ENCODE data around the gene CCRL2.
A peak's percentile ranks its signal among the peaks of the same experiment; 100 is the strongest.
"Not testable (repeated sequence)": the region's sequence is repeated elsewhere in the genome, so short reads cannot be mapped to it uniquely, and the experiment has no call there.

CCRL2 gene

GRCh38 chr3:46381625-46382024 lies 25.4 kb upstream of the CCRL2 start:
- Histone ChIP-seq H3K4me3 (no peak overlapping the region), H3K36me3 (peaks cover 0 to 9% (median 0%) of the 10 kb centered on the region in 11 experiments; a peak in 1 of 22 replicates), H3K27ac (no peak overlapping the region), H3K9me3 (replicated peaks in 1 of 11) (no peaks in the 10 kb centered on the region; a peak in 1 of 22 replicates), H3K4me1 (peaks cover 37 to 96% (median 43%) of the 10 kb centered on the region in 10 experiments), H3K27me3 (no peaks in the 10 kb centered on the region), H4K20me1 (peaks cover 0 to 6% (median 0%) of the 10 kb centered on the region in 11 experiments; a peak in 2 of 22 replicates), H3K9ac (no peak overlapping the region), H3K4me2 (peak overlapping the region in 2 of 11 experiments; percentile 71 to 82; a peak in 3 of 22 replicates)
- no peak for TF ChIP-seq Cebpa-rat (IDR thresholded peaks at IDR 0.05)

GRCh38 chr3:46383211-46383950 lies 23.7 kb upstream of the CCRL2 start:
- Histone ChIP-seq H3K4me1 (peaks cover 37 to 96% (median 41%) of the 10 kb centered on the region in 10 experiments), H3K9ac (peak overlapping the region in 10 of 11 experiments; percentile 9 to 66 (median 21); a peak in 14 of 22 replicates), H3K27ac (peak overlapping the region; percentile 42 to 82 (median 72); a peak in 21 of 22 replicates)

DNA sequence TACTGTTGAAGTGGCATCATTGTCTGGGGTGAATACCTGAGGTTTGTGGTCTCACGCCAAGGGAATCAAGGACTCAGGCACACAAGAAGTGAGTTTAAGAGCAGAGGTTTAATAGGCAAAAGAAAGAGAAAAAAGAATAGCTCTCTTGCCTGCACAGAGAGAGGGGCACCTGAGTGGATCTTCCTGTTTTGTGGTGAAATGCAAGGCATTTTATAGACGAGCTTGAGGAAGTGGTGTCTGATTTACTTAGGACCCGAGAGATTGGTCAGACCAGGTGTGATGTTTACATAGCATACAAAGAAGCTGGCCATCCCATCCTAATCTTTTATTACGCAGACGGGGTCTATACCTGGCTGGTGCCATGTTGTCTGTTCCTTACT lies 23.1 kb upstream of the CCRL2 start:
- Histone ChIP-seq H3K4me3 (peak overlapping the region in 2 of 10 experiments; percentile 8 to 33; a peak in 3 of 20 replicates), H3K27ac (peak overlapping the region; percentile 42 to 82 (median 72); a peak in 18 of 22 replicates), H3K9me3 (replicated peaks in 1 of 11) (peaks cover 0 to 15% (median 10%) of the 10 kb centered on the region in 11 experiments; a peak in 12 of 22 replicates), H3K4me2 (peak overlapping the region; percentile 67 to 83 (median 76)), H3K9ac (peak overlapping the region in 6 of 11 experiments; percentile 9 to 66 (median 44); a peak in 9 of 22 replicates), H3K4me1 (peaks cover 37 to 98% (median 41%) of the 10 kb centered on the region in 10 experiments), H4K20me1 (no peaks in the 10 kb centered on the region), H3K36me3 (no peaks in the 10 kb centered on the region), H3K27me3 (no peaks in the 10 kb centered on the region)
- no peak for TF ChIP-seq Cebpa-rat (IDR thresholded peaks at IDR 0.05)

More at GRCh38 chr3:46383211-46383950, 23.7 kb upstream of the CCRL2 start:
- no peaks in the 10 kb centered on the region for H4K20me1 ChIP-seq
- peak overlapping the region in 4 of 10 experiments; percentile 4 to 33 (median 6); a peak in 3 of 20 replicates for H3K4me3 ChIP-seq
- no peaks in the 10 kb centered on the region for H3K27me3 ChIP-seq
- H3K9me3 ChIP-seq (replicated peaks in 1 of 11), result peaks cover 0 to 15% (median 10%) of the 10 kb centered on the region in 11 experiments; a peak in 12 of 22 replicates
- TF ChIP-seq Cebpa-rat (IDR thresholded peaks at IDR 0.05), result no peak
- H3K36me3 ChIP-seq, result no peaks in the 10 kb centered on the region
- H3K4me2 ChIP-seq, result peak overlapping the region; percentile 67 to 83 (median 76)

DNA sequence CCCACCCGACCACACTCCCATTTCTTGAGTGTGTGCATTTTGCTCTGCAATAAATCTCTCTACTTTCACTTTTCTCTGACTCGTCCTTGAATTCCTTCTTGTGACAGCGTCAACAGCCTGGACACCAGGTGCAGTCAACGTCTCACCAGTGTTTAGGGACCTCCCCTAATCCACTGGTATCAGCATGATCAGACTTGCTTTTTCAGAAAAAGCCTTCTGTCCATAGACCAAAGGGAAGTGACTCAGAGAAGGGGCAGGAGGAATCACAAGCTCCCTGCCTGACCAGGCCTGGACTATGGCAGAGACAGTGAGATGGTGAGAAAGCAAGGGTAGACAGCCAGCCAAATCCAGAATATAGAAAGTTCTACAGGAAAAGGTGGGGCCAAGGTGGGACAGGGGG lies 20.9 kb upstream of the CCRL2 start:
- Histone ChIP-seq H3K9me3 (replicated peaks in 1 of 11) (peaks cover 0 to 15% (median 10%) of the 10 kb centered on the region in 11 experiments; a peak in 12 of 22 replicates), H3K4me3 (no peak overlapping the region), H3K9ac (peak overlapping the region in 1 of 11 experiments; percentile 32; a peak in 1 of 22 replicates), H3K4me1 (peaks cover 27 to 90% (median 31%) of the 10 kb centered on the region in 10 experiments), H3K36me3 (no peaks in the 10 kb centered on the region), H3K27me3 (no peaks in the 10 kb centered on the region), H4K20me1 (no peaks in the 10 kb centered on the region), H3K27ac (peak overlapping the region in 3 of 11 experiments; percentile 11 to 31 (median 23); a peak in 3 of 22 replicates), H3K4me2 (peak overlapping the region in 4 of 11 experiments; percentile 9 to 82 (median 66); a peak in 7 of 22 replicates)
- no peak for TF ChIP-seq Cebpa-rat (IDR thresholded peaks at IDR 0.05)

DNA sequence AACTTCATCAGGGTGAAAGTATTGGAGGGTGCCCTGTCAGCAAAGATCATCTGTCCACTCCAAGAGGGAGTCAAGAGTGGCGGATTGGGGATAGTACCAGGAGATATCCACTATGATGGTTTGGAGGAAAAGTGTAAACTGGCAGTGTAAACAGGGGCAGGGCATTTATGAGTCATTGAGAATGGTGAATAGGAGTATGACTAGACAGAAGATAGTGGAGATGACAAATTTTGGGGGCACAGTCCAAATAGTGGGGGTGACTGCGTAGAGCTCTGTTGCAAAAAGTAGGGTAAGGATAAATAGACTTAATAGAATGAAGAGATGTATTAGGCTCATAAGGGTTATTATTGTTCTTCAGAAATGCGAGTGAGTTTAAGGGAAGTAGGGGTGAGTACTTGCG lies 18.2 kb upstream of the CCRL2 start:
- Histone ChIP-seq H3K9me3 (replicated peaks in 1 of 11) (peaks cover 0 to 15% (median 10%) of the 10 kb centered on the region in 11 experiments; a peak in 12 of 22 replicates), H3K4me2 (peak overlapping the region in 3 of 11 experiments; percentile 33 to 82 (median 72); a peak in 5 of 22 replicates), H3K4me1 (peaks cover 13 to 79% (median 20%) of the 10 kb centered on the region in 10 experiments), H3K27ac (peak overlapping the region in 3 of 11 experiments; percentile 30 to 63 (median 44); a peak in 3 of 22 replicates)
- H3K36me3 ChIP-seq, H4K20me1 ChIP-seq, H3K9ac ChIP-seq, H3K4me3 ChIP-seq, H3K27me3 ChIP-seq: not testable (repeated sequence)

DNA sequence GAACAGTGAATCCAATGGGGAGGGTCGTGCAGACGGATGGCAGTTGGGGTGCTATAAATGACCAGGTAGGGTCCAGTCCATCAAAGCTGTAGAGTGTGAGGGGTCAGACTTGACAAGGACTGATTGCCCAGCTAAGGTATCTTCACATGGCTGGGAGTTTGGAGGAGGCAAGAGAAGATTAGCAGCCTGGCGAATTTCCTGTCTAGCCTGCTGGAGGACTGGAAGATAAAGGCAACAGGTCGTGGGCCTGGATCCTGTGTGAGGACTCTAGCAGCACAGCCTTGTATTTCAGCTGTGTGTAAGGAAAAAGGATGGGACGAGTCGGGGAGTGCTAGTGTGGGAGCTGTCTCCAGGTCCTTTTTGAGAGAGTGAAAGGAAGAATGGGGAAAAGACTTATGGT lies 17.8 kb upstream of the CCRL2 start:
- Histone ChIP-seq H4K20me1 (no peaks in the 10 kb centered on the region), H3K4me3 (no peak overlapping the region), H3K27me3 (no peaks in the 10 kb centered on the region), H3K4me2 (peak overlapping the region in 3 of 11 experiments; percentile 33 to 82 (median 72); a peak in 5 of 22 replicates), H3K4me1 (peaks cover 8 to 79% (median 15%) of the 10 kb centered on the region in 10 experiments), H3K36me3 (no peaks in the 10 kb centered on the region), H3K9me3 (replicated peaks in 1 of 11) (peaks cover 0 to 15% (median 10%) of the 10 kb centered on the region in 11 experiments; a peak in 12 of 22 replicates), H3K9ac (no peak overlapping the region), H3K27ac (peak overlapping the region in 3 of 11 experiments; percentile 1 to 44 (median 3); a peak in 2 of 22 replicates)
- TF ChIP-seq Cebpa-rat (IDR thresholded peaks at IDR 0.05), result no peak

DNA sequence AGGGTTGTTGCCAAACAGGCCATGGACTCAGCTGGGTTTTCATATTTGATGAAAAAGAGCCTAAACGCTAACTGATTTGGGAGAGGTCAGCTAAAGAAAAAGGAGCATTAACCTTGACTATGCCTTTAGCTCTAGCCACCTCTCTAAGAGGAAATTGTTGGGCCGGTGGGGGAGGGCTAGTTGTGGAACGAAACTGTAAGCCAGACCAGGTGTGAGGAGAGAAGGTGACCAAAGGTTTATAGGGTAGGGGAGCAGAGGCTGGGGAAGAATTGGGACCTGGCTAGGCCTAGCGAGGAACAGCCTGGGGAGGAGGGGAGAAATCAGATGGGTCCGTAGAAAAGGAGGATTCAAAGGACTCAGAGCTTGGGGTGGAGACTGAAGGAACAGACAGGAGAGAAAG lies 15.5 kb upstream of the CCRL2 start:
- H3K9ac ChIP-seq, H3K27ac ChIP-seq, H3K4me3 ChIP-seq, H3K27me3 ChIP-seq, H3K36me3 ChIP-seq, H4K20me1 ChIP-seq: not testable (repeated sequence)
- H3K4me2 ChIP-seq, result peak overlapping the region in 1 of 11 experiments; percentile 94; a peak in 1 of 22 replicates
- H3K9me3 ChIP-seq (replicated peaks in 1 of 11), result peaks cover 0 to 15% (median 10%) of the 10 kb centered on the region in 11 experiments; a peak in 11 of 22 replicates
- H3K4me1 ChIP-seq, result peaks cover 5 to 79% (median 13%) of the 10 kb centered on the region in 10 experiments; a peak in 18 of 20 replicates

DNA sequence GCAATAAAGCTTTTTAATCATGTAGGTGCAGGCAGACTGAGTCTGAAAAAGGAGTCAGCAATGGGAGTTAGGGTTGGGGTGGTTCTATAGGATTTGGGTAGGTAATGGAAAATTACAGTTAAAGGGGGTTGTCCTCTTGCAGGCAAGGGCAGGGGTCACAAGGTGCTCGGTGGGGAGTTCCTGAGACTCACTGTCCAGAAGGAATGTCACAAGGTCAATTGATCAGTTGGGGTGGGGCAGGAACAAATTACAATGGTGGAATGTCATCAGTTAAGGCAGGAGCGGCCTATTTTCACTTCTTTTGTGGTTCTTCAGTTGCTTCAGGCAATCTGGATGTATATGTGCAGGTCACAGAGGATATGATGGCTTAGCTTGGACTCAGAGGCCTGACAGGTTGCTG lies 14.0 kb upstream of the CCRL2 start:
- Histone ChIP-seq H3K9ac (no peak overlapping the region), H3K4me3 (no peak overlapping the region), H3K4me1 (peaks cover 6 to 78% (median 15%) of the 10 kb centered on the region in 10 experiments; a peak in 18 of 20 replicates), H3K4me2 (peak overlapping the region in 2 of 11 experiments; percentile 85 to 94; a peak in 4 of 22 replicates), H3K36me3 (no peaks in the 10 kb centered on the region), H3K27ac (no peak overlapping the region), H3K9me3 (replicated peaks in 1 of 11) (peaks cover 0 to 4% (median under 1%) of the 10 kb centered on the region in 11 experiments; a peak in 8 of 22 replicates), H4K20me1 (no peaks in the 10 kb centered on the region), H3K27me3 (no peaks in the 10 kb centered on the region)
- TF ChIP-seq Cebpa-rat (IDR thresholded peaks at IDR 0.05), result no peak

Data from BLaER1 treated with 17β-estradiol and CSF1 and Interleukin-3, amounts not matched to agents 10 nM and 100 nM (cell line).